NCI-H345 treated with DMSO at 0.1 percent for 48 hours (cell line): ENCODE data around the gene PDE4DIP.
"Not testable (repeated sequence)": the region's sequence is repeated elsewhere in the genome, so short reads cannot be mapped to it uniquely, and the experiment has no call there.

Experiments
- DNase-seq: peaks from one replicate; lab custom pipeline; 2025; ENCODE audit not compliant: unreplicated experiment; lab: John Stamatoyannopoulos, UW

The PDE4DIP gene

GRCh38 chr1:148869634-148869961 lies 25.4 kb downstream of the PDE4DIP start:
- DNase-seq: not testable (repeated sequence)

GRCh38 chr1:148874408-148875388 lies 30.5 kb downstream of the PDE4DIP start:
- not testable (repeated sequence) for DNase-seq

GRCh38 chr1:148879812-148880416 lies 35.7 kb downstream of the PDE4DIP start:
- DNase-seq: not testable (repeated sequence)

- not testable (repeated sequence) for DNase-seq
Measured at GRCh38 chr1:148881261-148881660, 37.0 kb downstream of the PDE4DIP start.

GRCh38 chr1:148885219-148885618 lies 41.0 kb downstream of the PDE4DIP start:
- DNase-seq: not testable (repeated sequence)

- not testable (repeated sequence) for DNase-seq
Measured at GRCh38 chr1:148886293-148886692, 42.1 kb downstream of the PDE4DIP start.

GRCh38 chr1:148888597-148888996 lies 44.4 kb downstream of the PDE4DIP start:
- DNase-seq: not testable (repeated sequence)

- not testable (repeated sequence) for DNase-seq
Measured at GRCh38 chr1:148889267-148890074, 45.2 kb downstream of the PDE4DIP start.

GRCh38 chr1:148890075-148890568 lies 45.9 kb downstream of the PDE4DIP start:
- DNase-seq: not testable (repeated sequence)

GRCh38 chr1:148894360-148895352 lies 50.4 kb downstream of the PDE4DIP start:
- DNase-seq: not testable (repeated sequence)

GRCh38 chr1:148900026-148900425 lies 55.8 kb downstream of the PDE4DIP start:
- DNase-seq: not testable (repeated sequence)

- not testable (repeated sequence) for DNase-seq
Measured at GRCh38 chr1:148900691-148901090, 56.5 kb downstream of the PDE4DIP start.

GRCh38 chr1:148901150-148901952 lies 57.1 kb downstream of the PDE4DIP start:
- DNase-seq: not testable (repeated sequence)

- not testable (repeated sequence) for DNase-seq
Measured at GRCh38 chr1:148901953-148902341, 57.7 kb downstream of the PDE4DIP start.

GRCh38 chr1:148909219-148909826 lies 65.1 kb downstream of the PDE4DIP start:
- DNase-seq: not testable (repeated sequence)

- not testable (repeated sequence) for DNase-seq
Measured at GRCh38 chr1:148911303-148911928, 67.2 kb downstream of the PDE4DIP start.

GRCh38 chr1:148916222-148916621 lies 72.0 kb downstream of the PDE4DIP start:
- not testable (repeated sequence) for DNase-seq
